OCI-LY3 (cell line): ENCODE measurements around the gene OR10V1.
A peak's percentile ranks its signal among the peaks of the same experiment; 100 is the strongest.

Experiments used
- H2AFZ ChIP-seq: fragments of 200-600, 300-600 bp; shearing (Covaris generic); 2 replicates; pipeline ENCODE4 v1.6.0; 2014; ENCODE audit warnings: antibody characterized with exemption, low read depth, low read length
- H3K27ac ChIP-seq: fragments of 200-600, 300-600 bp; sonication (generic); 2 replicates; pipeline ENCODE4 v1.5.1; 2014; ENCODE audit warnings: mild to moderate bottlenecking, low read length, moderate library complexity, mixed read lengths
- H3K27me3 ChIP-seq: fragments of 200-600, 300-600 bp; sonication (generic); 2 replicates; pipeline ENCODE4 v1.6.1; 2014; ENCODE audit warnings: low read depth, low read length, mixed read lengths
- H3K36me3 ChIP-seq: fragments of 200-600, 300-600 bp; sonication (generic); replicated peaks from 2 replicates; pipeline ENCODE3; 2014; ENCODE audit warnings: low read depth, low read length, mixed read lengths
- H3K4me1 ChIP-seq: fragments of 300-600, 200-600 bp; sonication (generic); 2 replicates; pipeline ENCODE4 v1.6.1; 2014; ENCODE audit warnings: low read length, mixed read lengths
- H3K4me2 ChIP-seq: fragments of 200-600, 300-600 bp; sonication (generic); 2 replicates; pipeline ENCODE4 v1.6.1; 2014; ENCODE audit warnings: low read length, mixed read lengths
- H3K4me3 ChIP-seq: fragments of 300-600, 200-600 bp; sonication (generic); 2 replicates; pipeline ENCODE4 v1.5.1; 2014; ENCODE audit warnings: antibody characterized with exemption, mild to moderate bottlenecking, low read length, moderate library complexity
- H3K79me2 ChIP-seq: fragments of 300-600, 200-600 bp; shearing (Covaris generic); 2 replicates; pipeline ENCODE4 v1.6.1; 2014; ENCODE audit warnings: mild to moderate bottlenecking, low read length, mixed read lengths
- H3K9ac ChIP-seq: fragments of 300-600, 200-600 bp; shearing (Covaris generic); 2 replicates; pipeline ENCODE4 v1.6.0; 2014; ENCODE audit warnings: mild to moderate bottlenecking, low read length, moderate library complexity
- H3K9me3 ChIP-seq: fragments of 200-600, 300-600 bp; shearing (Covaris generic); 2 replicates; pipeline ENCODE4 v1.6.1; 2014; ENCODE audit warnings: low read length, mixed read lengths; ENCODE audit not compliant: insufficient read depth
- H4K20me1 ChIP-seq: fragments of 200-600, 300-600 bp; sonication (generic); 2 replicates; pipeline ENCODE4 v1.6.1; 2016; ENCODE audit warnings: low read length, mixed read lengths; ENCODE audit not compliant: insufficient read depth
- EZH2phosphoT487 ChIP-seq: fragments of 200-600 bp; shearing (Covaris generic); IDR thresholded peaks from 2 replicates; pipeline ENCODE4 v1.6.1; 2018; ENCODE audit warnings: antibody characterized with exemption, mixed run types, low read depth
- TF ChIP-seq, protein P1 (sequence below): fragments of 200-600, 300-600 bp; sonication (generic); IDR thresholded peaks from 2 replicates; pipeline ENCODE4 v1.5.1; 2014; ENCODE audit warnings: antibody characterized with exemption, low read length, low read depth

The OR10V1 gene

DNA sequence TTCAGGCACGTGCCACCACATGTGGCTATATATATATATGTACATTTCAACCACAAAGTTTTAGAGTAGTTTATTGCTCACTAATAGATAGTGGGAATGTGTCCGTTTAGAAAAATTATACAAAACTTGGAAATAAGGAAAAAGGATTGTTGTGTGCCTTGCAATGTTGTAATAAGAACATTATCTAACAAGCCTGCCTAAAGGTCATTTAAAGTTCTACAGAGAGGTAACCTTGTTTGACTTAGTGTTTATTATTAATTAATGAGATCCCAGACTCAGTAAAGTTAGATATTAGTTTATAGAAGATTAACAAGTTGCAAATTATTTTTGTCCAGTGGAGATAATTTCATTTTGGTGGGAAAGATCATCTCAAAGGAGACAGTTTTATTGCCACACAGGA is 39.4 kb downstream of the OR10V1 start:
- no peak overlapping the region for H3K4me3 ChIP-seq

DNA sequence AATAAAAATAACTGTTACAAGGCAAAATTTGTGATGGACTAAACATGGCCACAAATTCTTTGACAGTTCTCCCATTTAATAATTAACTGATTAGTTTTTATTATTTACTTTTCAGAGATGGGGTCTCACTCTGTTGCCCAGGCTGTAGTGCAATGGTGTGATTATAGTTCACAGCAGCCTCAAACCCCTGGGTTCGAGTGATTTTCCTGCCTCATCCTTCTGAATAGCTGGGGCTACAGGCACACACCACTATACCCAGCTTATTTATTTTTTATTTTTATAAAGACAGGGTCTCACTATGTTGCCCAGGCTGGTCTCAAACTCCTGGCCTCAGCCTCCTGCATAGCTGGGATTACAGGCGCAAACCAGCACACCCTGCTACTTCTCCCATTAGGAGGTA is 40.4 kb downstream of the OR10V1 start:
- H2AFZ ChIP-seq, result no peak overlapping the region
- H3K4me1 ChIP-seq, result peaks cover 13% of the 10 kb centered on the region
- H3K36me3 ChIP-seq, result no peaks in the 10 kb centered on the region
- no peaks in the 10 kb centered on the region for H3K27me3 ChIP-seq
- H3K27ac ChIP-seq, result no peak overlapping the region
- no peak overlapping the region for H3K9ac ChIP-seq
- no peak for TF ChIP-seq EZH2phosphoT487
- TF ChIP-seq, protein P1, sequence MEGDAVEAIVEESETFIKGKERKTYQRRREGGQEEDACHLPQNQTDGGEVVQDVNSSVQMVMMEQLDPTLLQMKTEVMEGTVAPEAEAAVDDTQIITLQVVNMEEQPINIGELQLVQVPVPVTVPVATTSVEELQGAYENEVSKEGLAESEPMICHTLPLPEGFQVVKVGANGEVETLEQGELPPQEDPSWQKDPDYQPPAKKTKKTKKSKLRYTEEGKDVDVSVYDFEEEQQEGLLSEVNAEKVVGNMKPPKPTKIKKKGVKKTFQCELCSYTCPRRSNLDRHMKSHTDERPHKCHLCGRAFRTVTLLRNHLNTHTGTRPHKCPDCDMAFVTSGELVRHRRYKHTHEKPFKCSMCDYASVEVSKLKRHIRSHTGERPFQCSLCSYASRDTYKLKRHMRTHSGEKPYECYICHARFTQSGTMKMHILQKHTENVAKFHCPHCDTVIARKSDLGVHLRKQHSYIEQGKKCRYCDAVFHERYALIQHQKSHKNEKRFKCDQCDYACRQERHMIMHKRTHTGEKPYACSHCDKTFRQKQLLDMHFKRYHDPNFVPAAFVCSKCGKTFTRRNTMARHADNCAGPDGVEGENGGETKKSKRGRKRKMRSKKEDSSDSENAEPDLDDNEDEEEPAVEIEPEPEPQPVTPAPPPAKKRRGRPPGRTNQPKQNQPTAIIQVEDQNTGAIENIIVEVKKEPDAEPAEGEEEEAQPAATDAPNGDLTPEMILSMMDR, result no peak
- peaks cover 8% of the 10 kb centered on the region for H3K79me2 ChIP-seq
- H3K4me2 ChIP-seq, result no peak overlapping the region
- no peaks in the 10 kb centered on the region for H3K9me3 ChIP-seq
- no peak overlapping the region for H3K4me3 ChIP-seq
- no peaks in the 10 kb centered on the region for H4K20me1 ChIP-seq

More for the DNA sequence above, 39.4 kb downstream of the OR10V1 start:
- Histone ChIP-seq H3K4me1 (peaks cover 22% of the 10 kb centered on the region), H3K4me2 (no peak overlapping the region), H4K20me1 (no peaks in the 10 kb centered on the region), H3K9me3 (no peaks in the 10 kb centered on the region), H3K79me2 (peaks cover 4% of the 10 kb centered on the region; the same call in 1 of the 2 replicates), H3K9ac (no peak overlapping the region), H3K27ac (no peak overlapping the region), H3K27me3 (no peaks in the 10 kb centered on the region), H2AFZ (no peak overlapping the region), H3K36me3 (no peaks in the 10 kb centered on the region)
- TF ChIP-seq EZH2phosphoT487, result no peak
- TF ChIP-seq, protein P1, result no peak

DNA sequence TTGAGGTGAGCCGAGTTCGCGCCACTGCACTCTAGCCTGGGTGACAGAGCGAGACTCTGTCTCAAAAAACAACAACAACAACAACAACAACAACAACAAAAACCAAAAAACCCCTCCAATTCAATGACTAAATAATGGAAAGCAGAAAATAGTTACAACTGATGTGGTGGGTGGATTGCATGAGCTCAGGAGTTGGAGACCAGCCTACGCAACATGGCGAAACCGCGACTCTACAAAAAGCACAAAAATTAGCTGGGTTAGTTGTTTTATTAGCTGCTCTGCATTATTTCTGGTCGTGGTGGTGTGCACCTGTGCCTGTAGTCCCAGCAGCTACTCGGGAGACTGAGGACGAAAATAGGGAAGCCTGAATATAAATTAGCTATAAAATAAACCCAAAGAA is 42.2 kb downstream of the OR10V1 start:
- peaks cover 10% of the 10 kb centered on the region for H4K20me1 ChIP-seq
- H3K9ac ChIP-seq, result no peak overlapping the region
- H2AFZ ChIP-seq, result no peak overlapping the region
- peaks cover 26% of the 10 kb centered on the region for H3K79me2 ChIP-seq
- no peak overlapping the region for H3K4me3 ChIP-seq
- peaks cover 24% of the 10 kb centered on the region for H3K4me1 ChIP-seq
- peaks cover 13% of the 10 kb centered on the region for H3K36me3 ChIP-seq
- no peaks in the 10 kb centered on the region for H3K9me3 ChIP-seq
- H3K27ac ChIP-seq, result no peak overlapping the region
- no peak for TF ChIP-seq EZH2phosphoT487
- TF ChIP-seq, protein P1, result no peak
- H3K27me3 ChIP-seq, result no peaks in the 10 kb centered on the region
- no peak overlapping the region for H3K4me2 ChIP-seq

DNA sequence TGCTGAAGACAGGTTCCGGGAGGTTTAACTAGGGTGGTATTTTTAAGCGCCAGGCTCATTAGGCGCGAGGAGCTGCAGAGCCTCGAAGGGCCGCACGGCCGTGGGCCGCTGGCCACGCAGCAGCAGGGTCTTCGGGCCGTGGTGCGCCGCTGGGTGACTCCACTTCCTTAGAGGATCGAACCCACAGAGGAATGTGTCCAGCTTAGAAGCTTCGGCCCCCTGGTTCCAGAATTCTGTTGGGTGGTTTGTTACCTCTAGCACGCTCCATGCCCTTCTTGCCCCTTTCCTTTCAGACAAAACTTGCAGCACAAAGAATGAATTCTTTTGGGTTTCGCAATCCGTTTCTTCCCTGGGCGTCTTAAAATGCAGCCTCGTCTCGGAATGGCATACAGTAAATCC is 44.0 kb downstream of the OR10V1 start:
- Histone ChIP-seq H3K79me2 (peaks cover 37% of the 10 kb centered on the region), H3K36me3 (peaks cover 24% of the 10 kb centered on the region), H3K4me2 (peak overlapping the region; percentile 83), H3K27me3 (no peaks in the 10 kb centered on the region), H2AFZ (0 out of 2 replicates have a peak overlapping the region, but pooled peaks have one; percentile 87), H3K4me1 (peaks cover 24% of the 10 kb centered on the region), H3K4me3 (peak overlapping the region; percentile 87), H3K9me3 (no peaks in the 10 kb centered on the region), H3K27ac (peak overlapping the region; percentile 59), H3K9ac (peak overlapping the region; percentile 84), H4K20me1 (peaks cover 10% of the 10 kb centered on the region)
- TF ChIP-seq, protein P1, result no peak
- no peak for TF ChIP-seq EZH2phosphoT487
